ENCODE results near the gene TPSG1.
"Not testable (repeated sequence)": the region's sequence is repeated elsewhere in the genome, so short reads cannot be mapped to it uniquely, and the experiment has no call there.

TPSG1 gene

GRCh38 chr16:1225051-1225451 is at the start of gene TPSG1:
Gene TPSG1 (minus strand): TSS chr16:1225268. CDS start chr16:1225252, 16 bp downstream.
- DNase-seq: no peak

- DNase-seq: no peak
Observed at GRCh38 chr16:1274767-1275166, 49.7 kb upstream of the TPSG1 start.

- DNase-seq: no peak
Observed at GRCh38 chr16:1273816-1274215, 48.7 kb upstream of the TPSG1 start.

GRCh38 chr16:1272453-1273198 is 47.6 kb upstream of the TPSG1 start:
- DNase-seq: no peak

GRCh38 chr16:1271724-1272413 is 46.8 kb upstream of the TPSG1 start:
- peak; percentile 77 for DNase-seq

GRCh38 chr16:1271380-1271723 is 46.3 kb upstream of the TPSG1 start:
- no peak for DNase-seq

GRCh38 chr16:1269418-1269817 is 44.4 kb upstream of the TPSG1 start:
- DNase-seq: not testable (repeated sequence)

GRCh38 chr16:1265826-1266225 is 40.8 kb upstream of the TPSG1 start:
- no peak for DNase-seq

- no peak for DNase-seq
Observed at GRCh38 chr16:1265090-1265630, 40.1 kb upstream of the TPSG1 start.

GRCh38 chr16:1264345-1265089 is 39.4 kb upstream of the TPSG1 start:
- DNase-seq: no peak

GRCh38 chr16:1263591-1264344 is 38.7 kb upstream of the TPSG1 start:
- no peak for DNase-seq

GRCh38 chr16:1262846-1263221 is 37.8 kb upstream of the TPSG1 start:
- DNase-seq: no peak

GRCh38 chr16:1262210-1262845 is 37.3 kb upstream of the TPSG1 start:
- DNase-seq: no peak

GRCh38 chr16:1261131-1261892 is 36.2 kb upstream of the TPSG1 start:
- no peak for DNase-seq

- DNase-seq: no peak
Observed at GRCh38 chr16:1260101-1260680, 35.1 kb upstream of the TPSG1 start.

- DNase-seq: no peak
Observed at GRCh38 chr16:1259760-1260068, 34.6 kb upstream of the TPSG1 start.

- DNase-seq: no peak
Observed at GRCh38 chr16:1258906-1259759, 34.1 kb upstream of the TPSG1 start.

GRCh38 chr16:1258225-1258600 is 33.1 kb upstream of the TPSG1 start:
- no peak for DNase-seq

- DNase-seq: peak; percentile 39
Observed at GRCh38 chr16:1257561-1258224, 32.6 kb upstream of the TPSG1 start.

- peak; percentile 60 for DNase-seq
Observed at GRCh38 chr16:1256874-1257322, 31.8 kb upstream of the TPSG1 start.

Data from activated effector memory CD4-positive, alpha-beta T cell treated with anti-CD3 and anti-CD28 coated beads, Interleukin-2, amount 50 U/mL, for 16 hours (primary cell).